Measurements from ENCODE around the gene INPP5A. TPM values are rescaled to one million over a fixed set of nuclear protein-coding genes. Genes with fewer than 3 reads are reported as not detected.
A peak's percentile ranks its signal among the peaks of the same experiment; 100 is the strongest.

The INPP5A gene
- total and polyA plus RNA-seq, 10 donors = 11.1 to 41.3 (median 30.8) TPM

- intact Hi-C loops (cut with DNase I; ENCODE audit: low total_unique reads) = no loop called here
- peak; percentile 83 for DNase-seq
- no peak overlapping the region for H3K4me3 ChIP-seq
- H3K4me1 ChIP-seq = peaks cover 0 to 36% (median 20%) of the 10 kb centered on the region in 6 donors
- TF ChIP-seq POLR2AphosphoS5 (IDR thresholded peaks at IDR 0.05) (peak; percentile 64 to 82 (median 82)), POLR2A (IDR thresholded peaks at IDR 0.05) (no peak)
- 53 to 91% (median 81%) methylated on average over 19 to 28 of the region's 28 CpGs for WGBS, 5 donors
- peaks cover 0 to 79% (median 22%) of the 10 kb centered on the region in 6 donors for H3K36me3 ChIP-seq
- peak overlapping the region; percentile 42 to 84 (median 73) for H3K27ac ChIP-seq
- H3K9me3 ChIP-seq = peaks cover 0 to 18% (median 9%) of the 10 kb centered on the region in 8 donors
- H3K27me3 ChIP-seq (replicated peaks in 1 of 7) = no peaks in the 10 kb centered on the region
These were observed 161.3 kb downstream of the INPP5A start for GRCh38 chr10:132698761-132699391.

GRCh38 chr10:132699411-132700155 is 162.0 kb downstream of the INPP5A start:
- Histone ChIP-seq H3K4me3 (no peak overlapping the region), H3K27me3 (replicated peaks in 1 of 7) (no peaks in the 10 kb centered on the region), H3K9me3 (peaks cover 0 to 19% (median 11%) of the 10 kb centered on the region in 8 donors), H3K36me3 (peaks cover 0 to 86% (median 22%) of the 10 kb centered on the region in 6 donors), H3K27ac (peak overlapping the region; percentile 42 to 84 (median 73)), H3K4me1 (peaks cover 0 to 36% (median 20%) of the 10 kb centered on the region in 6 donors)
- DNase-seq = peak; percentile 69
- TF ChIP-seq POLR2A (IDR thresholded peaks at IDR 0.05) = no peak
- no peak for TF ChIP-seq POLR2AphosphoS5 (IDR thresholded peaks at IDR 0.05)
- no peak for TF ChIP-seq CTCF (IDR thresholded peaks at IDR 0.05 in 8 of 11, conservative IDR thresholded peaks at IDR 0.05 in 3 of 11)
- intact Hi-C loops (cut with DNase I; ENCODE audit: low total_unique reads) = no loop called here
- WGBS, 5 donors = 79 to 99% (median 88%) methylated on average over 12 to 18 of the region's 18 CpGs

GRCh38 chr10:132700156-132701098 is 162.8 kb downstream of the INPP5A start:
- peaks cover 0 to 19% (median 11%) of the 10 kb centered on the region in 8 donors for H3K9me3 ChIP-seq
- peak; percentile 73 for DNase-seq
- peak in 1 of 3 donors; percentile 25 for TF ChIP-seq POLR2AphosphoS5 (IDR thresholded peaks at IDR 0.05)
- TF ChIP-seq POLR2A (IDR thresholded peaks at IDR 0.05) = no peak
- intact Hi-C loops (cut with DNase I; ENCODE audit: low total_unique reads) = no loop called here
- 67 to 84% (median 70%) methylated on average over 24 to 27 of the region's 27 CpGs for WGBS, 5 donors
- peak overlapping the region; percentile 42 to 84 (median 73) for H3K27ac ChIP-seq
- no peak overlapping the region for H3K4me3 ChIP-seq
- no peaks in the 10 kb centered on the region for H3K27me3 ChIP-seq (replicated peaks in 1 of 7)
- H3K4me1 ChIP-seq = peaks cover 0 to 36% (median 20%) of the 10 kb centered on the region in 6 donors
- H3K36me3 ChIP-seq = peaks cover 0 to 95% (median 28%) of the 10 kb centered on the region in 6 donors

GRCh38 chr10:132701099-132701845 is 163.7 kb downstream of the INPP5A start:
- Histone ChIP-seq H3K9me3 (peaks cover 0 to 24% (median 18%) of the 10 kb centered on the region in 8 donors), H3K4me3 (no peak overlapping the region), H3K27ac (peak overlapping the region in 5 of 8 donors; percentile 68 to 84 (median 79)), H3K36me3 (peaks cover 0 to 98% (median 35%) of the 10 kb centered on the region in 6 donors), H3K27me3 (replicated peaks in 1 of 7) (no peaks in the 10 kb centered on the region), H3K4me1 (peaks cover 0 to 36% (median 20%) of the 10 kb centered on the region in 6 donors)
- 88 to 96% (median 93%) methylated on average over 21 to 26 of the region's 26 CpGs for WGBS, 5 donors
- intact Hi-C loops (cut with DNase I; ENCODE audit: low total_unique reads) = no loop called here
- peak; percentile 69 for DNase-seq
- TF ChIP-seq POLR2A (IDR thresholded peaks at IDR 0.05) (no peak), POLR2AphosphoS5 (IDR thresholded peaks at IDR 0.05) (no peak), CTCF (IDR thresholded peaks at IDR 0.05 in 8 of 11, conservative IDR thresholded peaks at IDR 0.05 in 3 of 11) (no peak)
